ENCODE data around the gene CCR4. TPM values are rescaled to one million over a fixed set of nuclear protein-coding genes. Genes with fewer than 3 reads are reported as not detected.

Gene CCR4
- total and polyA plus RNA-seq, 10 of the 15 experiments (the other 5 are each of a cell fraction or from before 2014, with no cell fraction given): 0.41 to 12.4 (median 5.3) TPM

DNA sequence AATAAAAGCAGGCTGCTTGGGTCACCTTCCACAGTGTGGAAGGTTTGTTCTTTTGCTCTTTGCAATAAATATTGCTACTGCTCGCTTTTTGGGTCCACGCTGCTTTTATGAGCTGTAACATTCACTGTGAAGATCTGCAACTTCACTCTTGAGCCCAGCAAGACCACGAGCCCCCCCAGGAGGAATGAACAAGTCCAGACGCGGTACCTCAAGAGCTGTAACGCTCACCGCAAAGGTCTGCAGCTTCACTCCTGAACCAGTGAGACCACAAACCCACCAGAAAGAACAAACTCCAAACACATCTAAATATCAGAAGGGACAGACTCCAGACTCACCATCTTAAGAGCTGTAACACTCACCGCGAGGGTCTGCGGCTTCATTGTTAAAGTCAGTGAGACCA lies 47.5 kb upstream of the CCR4 start:
- Histone ChIP-seq H3K79me2 (ENCODE audit: control insufficient read depth, insufficient read depth, low read length) (no peaks in the 10 kb centered on the region), H3K4me1 (ENCODE audit: control insufficient read depth, insufficient read depth, low read length) (no peaks in the 10 kb centered on the region; the same call in 1 of the 2 replicates), H2AFZ (ENCODE audit: control insufficient read depth, low read depth, low read length) (no peak overlapping the region), H3K36me3 (ENCODE audit: control insufficient read depth in 2 of 2, insufficient read depth in 2 of 2, low read length in 1 of 2) (no peaks in the 10 kb centered on the region), H3K27ac (ENCODE audit: control insufficient read depth, insufficient read depth) (no peak overlapping the region), H3K9me3 (replicated peaks; ENCODE audit: control insufficient read depth, insufficient read depth, low read length) (no peaks in the 10 kb centered on the region), H3K9ac (ENCODE audit: control insufficient read depth, insufficient read depth, low read length) (no peak overlapping the region), H3K27me3 (replicated peaks in 1 of 2; ENCODE audit: control insufficient read depth in 2 of 2, insufficient read depth in 2 of 2, low read length in 1 of 2) (no peaks in the 10 kb centered on the region), H3K4me3 (no peak overlapping the region), H3K4me2 (ENCODE audit: control insufficient read depth, insufficient read depth) (no peak overlapping the region), H4K20me1 (ENCODE audit: control insufficient read depth, insufficient read depth) (no peaks in the 10 kb centered on the region)
- ChIA-PET CTCF (interaction anchor here (0.6 to 3.5 kb wide), 11 partner anchors 15 to 232 kb away, joined by 3 to 43 read pairs (median 5); no protein-coding TSS in a partner anchor), POLR2A (no interaction called here), RAD21 (ENCODE audit: unreplicated experiment) (interaction anchor here (0.8 to 2.2 kb wide), 8 partner anchors 15 to 172 kb away, joined by 3 to 25 read pairs (median 4); no protein-coding TSS in a partner anchor), SMC1A (ENCODE audit: uncharacterized antibody, unreplicated experiment) (interaction anchor here (1.3 to 2.3 kb wide), 5 partner anchors 20 to 172 kb away, joined by 4 to 17 read pairs (median 10); no protein-coding TSS in a partner anchor)
- in situ Hi-C loops (cut with MboI): no loop called here
- ATAC-seq (no peak), FAIRE-seq (no peak), DNase-seq (ENCODE audit: low read depth, low spot score) (no peak)
- intact Hi-C loops (cut with micrococcal nuclease; ENCODE audit: unreplicated experiment): loop anchor here (10.0 kb wide), 2 partner anchors 89 to 169 kb away; partner anchors contain the start of gene TRIM71
- 82% methylated on average over 10 of the region's 10 CpGs for WGBS (ENCODE audit: insufficient coverage, insufficient replicate concordance, low lambda C conversion rate, missing lambda C conversion rate)
- BruUV-seq (replicated peaks): no TSS peak
- TF ChIP-seq ZNF217 (IDR thresholded peaks at IDR 0.05) (no peak), SMAD1 (IDR thresholded peaks at IDR 0.05; ENCODE audit: low read depth, partially characterized antibody) (no peak), PML (IDR thresholded peaks at IDR 0.05; ENCODE audit: low read length) (no peak), MLLT1 (IDR thresholded peaks at IDR 0.05) (no peak), BRCA1 (IDR thresholded peaks at IDR 0.05; ENCODE audit: low read depth, low read length) (no peak), RBBP5 (conservative IDR thresholded peaks at IDR 0.05) (no peak), RCOR1 (conservative IDR thresholded peaks at IDR 0.05; ENCODE audit: low read depth, low read length) (no peak), STAT3 (IDR thresholded peaks at IDR 0.05; ENCODE audit: low read depth, low read length) (no peak), RAD51 (IDR thresholded peaks at IDR 0.05) (no peak), REST (IDR thresholded peaks at IDR 0.05; ENCODE audit: low read depth, low read length) (no peak), SMAD5 (IDR thresholded peaks at IDR 0.05; ENCODE audit: low read depth) (no peak), ELK1 (IDR thresholded peaks at IDR 0.05; ENCODE audit: low read depth, low read length) (no peak)
- TF ChIP-seq, protein P1, sequence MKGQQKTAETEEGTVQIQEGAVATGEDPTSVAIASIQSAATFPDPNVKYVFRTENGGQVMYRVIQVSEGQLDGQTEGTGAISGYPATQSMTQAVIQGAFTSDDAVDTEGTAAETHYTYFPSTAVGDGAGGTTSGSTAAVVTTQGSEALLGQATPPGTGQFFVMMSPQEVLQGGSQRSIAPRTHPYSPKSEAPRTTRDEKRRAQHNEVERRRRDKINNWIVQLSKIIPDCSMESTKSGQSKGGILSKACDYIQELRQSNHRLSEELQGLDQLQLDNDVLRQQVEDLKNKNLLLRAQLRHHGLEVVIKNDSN (IDR thresholded peaks at IDR 0.05; ENCODE audit: borderline replicate concordance, extremely low read length, insufficient read depth, low read depth, low read length): no peak
- TF ChIP-seq, protein P2, sequence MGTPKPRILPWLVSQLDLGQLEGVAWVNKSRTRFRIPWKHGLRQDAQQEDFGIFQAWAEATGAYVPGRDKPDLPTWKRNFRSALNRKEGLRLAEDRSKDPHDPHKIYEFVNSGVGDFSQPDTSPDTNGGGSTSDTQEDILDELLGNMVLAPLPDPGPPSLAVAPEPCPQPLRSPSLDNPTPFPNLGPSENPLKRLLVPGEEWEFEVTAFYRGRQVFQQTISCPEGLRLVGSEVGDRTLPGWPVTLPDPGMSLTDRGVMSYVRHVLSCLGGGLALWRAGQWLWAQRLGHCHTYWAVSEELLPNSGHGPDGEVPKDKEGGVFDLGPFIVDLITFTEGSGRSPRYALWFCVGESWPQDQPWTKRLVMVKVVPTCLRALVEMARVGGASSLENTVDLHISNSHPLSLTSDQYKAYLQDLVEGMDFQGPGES (IDR thresholded peaks at IDR 0.05): no peak
- TF ChIP-seq, protein P3, sequence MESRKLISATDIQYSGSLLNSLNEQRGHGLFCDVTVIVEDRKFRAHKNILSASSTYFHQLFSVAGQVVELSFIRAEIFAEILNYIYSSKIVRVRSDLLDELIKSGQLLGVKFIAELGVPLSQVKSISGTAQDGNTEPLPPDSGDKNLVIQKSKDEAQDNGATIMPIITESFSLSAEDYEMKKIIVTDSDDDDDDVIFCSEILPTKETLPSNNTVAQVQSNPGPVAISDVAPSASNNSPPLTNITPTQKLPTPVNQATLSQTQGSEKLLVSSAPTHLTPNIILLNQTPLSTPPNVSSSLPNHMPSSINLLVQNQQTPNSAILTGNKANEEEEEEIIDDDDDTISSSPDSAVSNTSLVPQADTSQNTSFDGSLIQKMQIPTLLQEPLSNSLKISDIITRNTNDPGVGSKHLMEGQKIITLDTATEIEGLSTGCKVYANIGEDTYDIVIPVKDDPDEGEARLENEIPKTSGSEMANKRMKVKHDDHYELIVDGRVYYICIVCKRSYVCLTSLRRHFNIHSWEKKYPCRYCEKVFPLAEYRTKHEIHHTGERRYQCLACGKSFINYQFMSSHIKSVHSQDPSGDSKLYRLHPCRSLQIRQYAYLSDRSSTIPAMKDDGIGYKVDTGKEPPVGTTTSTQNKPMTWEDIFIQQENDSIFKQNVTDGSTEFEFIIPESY (IDR thresholded peaks at IDR 0.05): no peak

Measured in GM12878 (cell line).